NCI-H510A treated with DMSO at 0.1 percent for 48 hours (cell line): ENCODE results near the gene MARCHF9.
A peak's percentile ranks its signal among the peaks of the same experiment; 100 is the strongest.

ENCODE experiments used
- DNase-seq: peaks from one replicate; lab custom pipeline; 2025; lab: John Stamatoyannopoulos, UW

MARCHF9 gene

DNA sequence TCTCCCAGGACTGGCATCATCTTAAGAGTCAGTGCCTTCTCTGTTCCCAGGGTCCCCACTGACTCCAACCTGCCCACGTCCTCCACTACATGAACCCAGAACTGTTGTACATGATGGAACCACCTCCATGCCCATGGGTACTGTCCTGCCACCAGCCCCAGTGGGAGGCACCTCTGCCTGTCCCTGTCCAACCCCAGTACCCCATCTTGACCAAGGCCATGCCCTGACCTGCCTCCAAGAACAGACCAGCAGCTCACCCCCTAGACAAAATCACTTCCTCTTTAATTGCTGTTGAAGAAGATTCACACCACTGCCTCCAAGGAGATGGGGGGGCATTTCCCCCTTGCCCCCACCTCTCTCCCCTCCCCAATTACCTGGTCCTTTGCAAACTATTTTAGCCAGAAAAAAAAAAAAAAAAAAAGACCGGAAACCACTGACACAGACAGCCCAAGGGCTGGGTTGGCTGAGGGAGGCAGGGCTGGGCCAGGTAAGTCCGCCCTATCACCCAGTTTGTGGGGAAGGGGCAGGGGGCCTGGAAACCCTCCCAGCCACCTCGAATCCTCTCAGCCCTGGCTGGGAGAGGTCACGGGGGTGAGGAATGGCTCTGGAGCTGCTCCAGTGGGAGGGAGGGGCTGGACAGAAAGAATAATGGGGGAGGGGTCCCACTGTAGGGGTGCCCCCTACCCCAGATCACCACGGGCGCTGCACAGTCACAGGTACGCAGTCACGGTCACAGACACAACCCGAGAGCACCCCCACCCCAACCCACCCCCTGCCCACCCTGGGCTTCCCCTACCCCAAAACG lies 29.8 kb upstream of the MARCHF9 start:
- no peak for DNase-seq

DNA sequence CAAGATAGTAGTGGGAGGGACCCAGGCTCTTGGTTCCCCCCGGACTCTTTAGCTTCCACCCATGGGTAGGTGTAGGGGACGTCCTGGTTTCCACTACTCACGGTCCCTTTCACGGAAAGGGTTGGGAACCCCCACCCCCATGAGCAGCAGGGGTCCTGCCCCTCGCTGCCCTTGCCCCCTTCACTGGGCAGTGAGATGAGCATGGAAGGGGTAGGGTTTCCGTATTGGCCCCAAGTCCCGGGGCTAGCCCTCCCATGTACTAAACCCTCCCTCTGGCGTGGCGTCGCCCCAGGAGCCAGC lies 29.1 kb upstream of the MARCHF9 start:
- DNase-seq: no peak

DNA sequence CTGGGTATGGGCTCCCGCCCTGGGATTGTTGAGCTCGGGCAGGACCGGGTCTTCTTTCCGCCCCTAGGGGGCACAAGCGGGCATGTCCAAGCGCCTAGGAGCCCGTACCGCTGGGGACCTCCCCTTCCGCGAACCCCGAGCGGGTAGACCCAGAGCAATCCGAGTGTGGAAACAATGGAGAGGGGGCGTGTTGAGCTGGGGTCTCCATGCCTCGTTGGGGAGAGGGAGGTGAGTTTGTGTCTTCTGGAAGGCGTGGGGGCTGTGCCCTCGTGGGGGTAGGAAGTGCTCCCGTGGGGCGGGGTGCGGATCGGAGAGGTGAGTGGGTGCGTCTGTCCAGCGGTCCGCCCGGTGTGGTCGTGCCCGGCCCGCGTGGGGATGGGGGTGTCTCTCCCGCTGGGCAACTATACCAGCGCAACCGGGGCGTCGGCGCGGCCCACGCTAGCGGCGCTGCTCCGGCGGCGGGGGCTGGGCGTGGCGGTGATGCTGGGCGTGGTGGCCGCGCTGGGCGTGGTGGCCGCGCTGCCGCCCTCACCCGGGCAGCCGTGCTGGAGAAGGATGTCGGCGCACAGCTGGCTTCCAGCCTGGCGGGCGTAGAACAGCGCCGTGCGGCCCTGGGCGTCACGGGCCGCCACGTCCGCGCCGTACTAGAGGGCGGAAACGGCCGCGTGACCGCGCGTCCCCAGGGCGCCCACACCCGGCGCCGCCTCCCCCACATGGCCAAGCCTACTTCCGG lies 28.6 kb upstream of the MARCHF9 start:
- peak; percentile 91 for DNase-seq

DNA sequence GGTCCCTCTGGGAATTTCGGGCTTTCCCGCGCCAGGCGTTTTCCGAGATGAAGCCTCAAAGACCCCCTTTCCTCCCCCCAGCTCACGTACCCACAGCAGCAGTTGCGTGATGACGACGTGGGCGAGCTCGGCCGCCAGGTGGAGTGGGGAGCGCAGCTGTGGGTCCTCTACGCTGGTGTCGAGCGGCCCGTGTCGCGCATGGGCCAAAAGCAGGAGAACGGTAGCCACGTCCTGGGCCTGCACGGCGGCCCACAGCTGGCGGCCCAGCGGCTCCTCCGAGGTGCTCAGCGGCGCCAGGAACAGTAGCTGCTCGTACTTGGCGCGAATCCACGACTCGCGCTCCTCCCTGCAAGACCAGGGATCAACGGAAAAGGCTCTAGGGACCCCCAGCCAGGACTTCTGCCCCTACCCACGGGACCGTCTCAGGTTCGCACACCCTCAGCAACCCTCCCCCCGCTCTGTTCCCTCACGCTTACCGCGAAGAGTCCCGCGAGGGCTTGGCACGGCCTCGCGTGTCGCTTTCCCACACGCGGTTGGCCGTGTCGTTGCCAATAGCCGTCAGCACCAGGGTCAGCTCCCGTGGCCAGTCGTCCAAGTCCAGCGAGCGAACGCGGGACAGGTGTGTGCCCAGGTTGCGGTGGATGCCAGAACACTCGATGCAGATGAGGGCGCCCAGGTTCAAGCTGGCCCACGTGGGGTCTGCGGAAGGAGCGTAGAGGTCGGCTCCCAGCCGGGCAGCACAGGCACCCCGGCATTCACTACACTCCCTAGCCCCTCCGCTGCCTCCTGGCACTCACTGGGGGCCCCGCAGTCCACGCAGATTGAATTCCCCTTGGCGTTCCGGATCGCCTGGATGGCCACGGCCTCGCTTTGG lies 27.8 kb upstream of the MARCHF9 start:
- no peak for DNase-seq

DNA sequence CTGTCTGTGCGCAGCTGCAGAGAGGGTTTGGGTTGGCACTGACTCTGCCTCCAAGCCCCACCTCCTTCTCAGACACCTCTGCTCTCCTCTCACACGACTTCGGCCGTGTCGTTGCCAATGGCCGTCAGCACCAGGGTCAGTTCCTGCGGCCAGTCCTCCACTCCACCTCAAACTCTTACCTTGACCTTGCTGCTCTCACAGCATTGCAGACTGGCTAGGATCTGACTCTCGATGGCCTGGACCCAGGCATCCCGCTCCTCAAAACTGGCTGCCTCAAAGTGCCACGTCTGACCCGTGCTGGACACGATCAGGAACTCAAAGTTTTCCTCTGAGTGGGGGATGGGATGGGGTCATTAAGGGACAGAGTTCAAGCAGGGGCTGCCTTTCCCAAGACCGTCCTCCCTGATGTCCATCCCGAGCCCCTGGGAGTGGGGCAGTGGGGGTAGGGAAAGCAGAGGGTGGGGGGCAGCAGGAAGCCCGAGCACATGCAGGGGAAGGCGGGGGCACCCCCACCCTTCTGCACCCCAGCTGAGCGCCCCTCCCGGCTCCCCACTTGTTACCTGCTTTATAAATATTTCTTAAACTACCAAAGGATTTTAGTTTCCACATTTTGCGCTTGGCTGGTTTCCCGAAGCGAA lies 27.0 kb upstream of the MARCHF9 start:
- DNase-seq: no peak

DNA sequence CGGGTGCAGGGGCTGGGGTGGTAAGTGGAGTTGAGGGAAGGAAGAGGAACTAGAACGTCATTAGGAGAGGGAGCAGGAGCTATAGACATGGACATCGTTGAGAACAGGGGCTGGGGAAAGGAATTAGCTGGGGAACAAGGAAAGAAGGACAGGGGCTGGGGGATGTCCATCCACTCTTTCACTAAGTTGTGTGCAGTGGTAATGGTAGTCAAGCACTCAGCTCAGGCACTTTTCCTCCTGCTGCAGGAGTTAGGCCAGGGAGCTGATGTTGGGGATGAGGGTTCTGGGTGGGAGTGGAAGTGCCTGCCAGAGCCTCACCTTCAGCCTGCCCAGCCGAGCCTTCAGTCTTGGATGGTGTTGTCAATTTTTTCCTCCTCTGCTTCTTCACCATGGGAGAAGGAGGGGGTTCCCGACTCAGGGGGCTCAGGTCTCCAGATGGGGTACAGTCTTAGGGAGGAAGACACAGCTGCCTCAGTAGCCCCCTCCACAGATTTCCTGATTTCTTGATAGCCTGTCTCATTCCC lies 25.5 kb upstream of the MARCHF9 start:
- DNase-seq: no peak

DNA sequence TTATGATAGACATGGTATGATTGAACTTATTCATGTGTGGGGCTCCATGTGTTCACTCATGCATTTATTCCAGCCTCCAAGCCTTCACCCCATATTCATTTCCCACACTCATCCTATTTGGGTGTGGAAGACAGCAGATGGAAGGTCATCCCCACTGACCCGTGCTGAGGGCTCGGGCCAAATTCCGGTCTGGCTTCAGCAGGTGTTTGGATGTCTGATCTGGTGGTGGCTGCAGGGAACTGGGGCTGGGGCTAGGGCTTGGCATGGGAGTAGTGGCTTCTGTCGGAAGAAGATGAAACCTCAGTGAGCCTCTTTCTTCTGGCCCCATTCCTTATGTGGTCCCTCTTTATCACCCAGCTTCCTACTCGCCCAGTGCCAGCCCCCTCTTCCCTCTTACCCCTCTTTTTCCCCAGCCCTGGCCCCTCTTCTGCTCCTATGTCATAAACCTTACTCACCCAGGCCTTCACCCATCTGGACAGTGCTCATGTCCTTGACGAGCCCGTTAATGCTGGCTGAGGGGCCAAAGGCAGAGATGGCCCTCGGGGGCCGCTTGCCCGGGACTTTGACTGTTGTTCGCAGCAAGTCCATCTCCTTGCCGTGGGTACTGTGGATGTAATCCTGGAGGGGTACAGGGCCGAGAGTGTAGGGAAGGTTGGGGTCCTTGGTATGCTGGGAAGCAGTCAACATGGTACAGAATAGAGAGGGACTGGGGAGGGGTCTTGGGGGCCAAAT lies 24.4 kb upstream of the MARCHF9 start:
- DNase-seq: no peak

DNA sequence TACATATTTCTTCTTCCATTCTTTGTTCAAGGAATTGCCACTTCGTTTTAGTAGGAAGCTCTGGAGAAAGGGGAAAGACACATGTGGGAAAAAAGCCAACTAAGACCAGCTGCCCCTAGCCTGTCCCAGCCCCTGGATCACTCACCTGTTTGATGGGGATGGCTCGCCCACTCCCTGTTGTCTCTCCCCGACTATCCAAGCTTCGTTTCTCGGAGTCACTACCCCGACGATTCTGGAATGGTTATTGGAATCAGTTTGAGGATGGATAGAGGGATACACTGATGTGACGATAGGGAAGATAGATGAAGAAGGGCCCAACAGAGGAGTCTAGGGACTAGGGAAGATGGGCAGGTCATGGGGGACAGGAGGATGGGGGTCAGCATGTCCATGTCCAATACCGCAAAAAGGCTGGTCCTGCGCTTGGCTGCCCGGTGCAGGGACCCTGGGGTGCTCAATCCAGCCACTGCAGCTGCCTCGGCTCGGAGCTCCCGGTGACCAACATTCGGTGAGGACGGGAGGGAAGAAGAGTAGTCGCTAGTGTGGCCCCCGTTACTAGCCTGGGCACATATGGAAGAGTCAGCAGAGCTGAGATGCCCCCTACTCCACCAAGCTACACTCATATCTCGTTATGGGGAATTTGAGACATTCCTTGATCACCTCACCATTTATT lies 23.4 kb upstream of the MARCHF9 start:
- DNase-seq: no peak

DNA sequence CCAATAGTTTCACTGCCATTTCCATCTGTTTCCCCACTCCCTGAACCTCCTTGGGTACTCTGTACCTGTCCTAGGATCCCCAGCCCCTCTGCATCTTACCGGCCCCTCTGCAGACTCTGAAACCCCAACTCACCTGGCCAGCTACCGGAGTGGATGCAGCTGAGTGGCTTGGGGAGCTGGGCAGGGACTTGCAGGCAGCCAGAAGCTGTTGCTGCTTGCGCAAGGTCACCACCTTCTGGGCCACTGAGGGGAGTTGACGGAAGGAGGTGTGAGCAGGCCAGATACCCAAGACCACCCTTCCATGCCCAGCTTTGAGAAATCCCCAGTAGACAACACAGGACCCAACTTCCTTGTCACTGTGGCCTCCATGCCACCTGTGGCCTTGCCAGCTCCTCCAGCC lies 22.6 kb upstream of the MARCHF9 start:
- DNase-seq: no peak

DNA sequence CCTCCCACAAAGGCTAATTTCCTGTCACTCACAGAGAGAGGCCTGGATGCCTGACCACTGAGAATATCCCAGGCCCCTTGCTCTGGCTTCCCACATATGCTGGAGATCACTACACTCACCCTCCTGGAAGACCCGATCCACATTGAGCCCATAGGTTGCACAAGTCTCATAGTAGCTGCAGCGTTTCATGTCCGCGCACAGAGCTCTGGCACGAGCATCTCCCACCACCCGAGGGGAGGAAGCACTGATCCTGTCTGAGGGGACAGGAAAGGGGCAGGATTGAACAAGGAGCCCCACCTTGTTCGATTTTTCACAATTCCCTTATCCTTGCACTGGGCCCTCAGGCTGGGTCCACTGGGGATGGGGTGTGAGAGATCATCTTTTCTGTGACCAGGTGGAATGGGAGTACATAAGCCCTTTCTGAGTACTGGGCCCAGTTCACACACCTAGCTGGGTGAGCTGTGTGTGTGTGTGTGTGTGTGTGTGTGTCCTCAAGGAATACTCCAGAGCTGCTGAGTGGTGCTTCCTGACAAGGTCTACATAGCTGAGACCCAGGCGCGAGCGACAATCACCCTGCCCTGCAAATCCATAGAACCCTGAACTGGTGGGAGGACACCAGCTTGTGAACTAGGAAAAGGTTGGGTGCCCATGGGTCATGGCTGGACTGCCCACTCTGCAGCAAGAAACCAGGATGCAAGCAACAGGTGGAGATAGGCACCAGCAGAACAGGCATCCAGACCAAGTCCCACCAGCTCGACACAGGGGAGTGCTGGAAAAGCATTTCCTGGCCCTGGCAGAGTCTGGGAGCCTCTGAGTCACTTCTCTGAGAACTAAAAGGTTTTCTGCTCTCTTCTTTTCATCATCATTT lies 21.9 kb upstream of the MARCHF9 start:
- no peak for DNase-seq

DNA sequence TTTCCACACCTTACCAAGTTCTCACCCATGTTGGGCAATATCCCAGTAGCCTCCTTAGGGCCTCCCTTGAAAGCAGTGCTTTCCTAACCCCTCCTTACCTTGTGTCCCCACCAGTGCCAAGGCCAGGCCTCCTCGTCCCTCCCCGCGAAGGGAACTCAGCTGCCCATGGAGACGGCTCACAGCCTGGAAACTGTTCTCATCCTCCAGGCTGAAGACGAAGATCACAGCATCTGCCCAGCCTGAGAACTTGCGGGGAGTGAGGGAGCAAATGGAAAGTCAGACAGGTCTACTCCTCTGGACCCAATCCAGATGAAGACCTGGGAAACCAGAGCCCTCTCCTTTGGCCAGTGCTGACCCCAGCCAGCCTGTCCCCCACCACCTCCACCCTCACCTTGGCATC lies 21.0 kb upstream of the MARCHF9 start:
- DNase-seq: no peak

DNA sequence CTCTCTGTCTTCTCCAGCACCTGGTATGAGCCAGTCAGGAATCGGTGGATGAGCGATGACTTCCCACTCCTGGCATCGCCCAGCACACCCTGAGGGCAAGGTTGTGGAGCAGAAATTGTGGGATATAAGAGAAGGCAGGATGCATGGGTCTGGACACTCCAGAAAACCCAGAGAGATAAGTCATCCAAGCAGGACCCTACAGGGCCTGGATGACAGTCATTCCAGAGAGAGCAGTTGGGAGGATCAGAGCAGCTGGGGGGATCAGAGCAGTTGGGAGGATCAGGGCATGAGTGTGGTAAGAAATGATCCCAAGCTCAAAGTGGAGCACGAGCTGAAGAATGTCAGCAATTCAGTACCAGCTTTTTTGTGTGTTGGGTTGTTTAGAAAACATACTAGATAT lies 20.3 kb upstream of the MARCHF9 start:
- DNase-seq: no peak

DNA sequence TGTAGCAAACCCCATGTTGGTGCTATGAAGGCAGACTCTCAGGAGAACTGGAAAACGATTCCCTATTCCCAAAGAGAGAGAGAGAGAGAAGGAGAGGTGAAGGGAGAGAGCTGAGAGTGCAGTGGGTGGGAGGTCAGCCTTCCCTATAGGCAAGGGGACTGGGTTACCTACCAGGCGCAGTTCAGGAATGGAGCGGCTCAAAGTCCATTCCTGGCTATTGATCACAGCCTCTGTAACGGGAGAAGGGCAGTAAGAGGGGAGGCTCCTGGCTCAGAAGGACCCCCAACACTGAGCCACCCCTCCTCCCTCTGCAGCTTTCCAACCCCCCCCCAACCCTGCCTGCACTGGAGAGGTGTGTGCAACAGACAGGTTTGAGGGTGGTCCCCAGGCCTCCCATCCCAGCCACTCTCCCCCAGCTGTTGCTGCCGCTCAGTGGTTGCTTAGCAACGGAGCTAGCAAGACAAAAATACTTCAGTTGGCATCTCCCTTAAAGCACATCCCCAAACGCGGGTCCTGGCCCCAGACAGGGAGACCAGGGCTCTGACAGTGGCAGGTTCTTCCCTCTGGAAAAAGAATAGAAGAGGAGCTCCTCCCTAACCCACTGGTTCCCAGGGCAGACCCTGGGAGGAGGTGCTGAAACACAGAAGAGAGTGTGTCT lies 19.6 kb upstream of the MARCHF9 start:
- no peak for DNase-seq

DNA sequence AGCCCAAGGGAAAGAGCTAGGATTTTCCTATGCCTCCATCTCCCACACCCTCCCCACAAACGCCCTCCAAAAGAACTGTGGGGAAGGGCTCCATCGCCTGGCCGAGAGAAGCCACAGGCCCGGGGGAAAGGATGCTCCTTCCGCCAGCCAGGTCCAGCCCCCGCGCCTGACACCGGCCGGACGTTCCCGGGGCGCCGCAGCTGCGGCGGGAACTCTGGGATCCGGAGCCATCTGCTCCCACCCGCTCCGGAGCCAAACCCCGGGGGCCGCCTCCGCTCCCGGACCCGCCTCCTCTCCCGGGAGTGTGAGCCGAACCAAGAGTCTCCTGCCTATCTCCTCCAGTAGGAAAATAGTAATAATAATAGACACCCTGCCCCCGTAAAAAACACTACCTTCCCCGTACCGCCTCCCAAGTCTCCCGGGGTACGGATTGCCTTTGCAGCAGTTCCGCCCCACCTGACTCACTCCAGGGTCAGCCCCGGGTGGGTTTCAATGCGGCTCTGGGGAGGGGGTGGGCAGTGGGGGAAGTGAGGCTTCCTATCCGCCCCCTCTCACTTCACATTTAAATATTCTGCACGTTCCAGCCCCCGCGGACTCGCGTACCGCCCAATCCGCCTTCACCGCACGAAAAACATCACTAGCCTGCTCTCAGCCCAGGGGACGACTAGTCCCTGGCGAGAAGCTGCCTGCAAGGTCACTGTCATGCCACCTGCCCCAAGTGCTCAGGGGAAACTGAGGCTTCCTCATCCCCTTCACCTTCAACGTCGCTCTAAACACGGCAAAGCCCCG lies 18.8 kb upstream of the MARCHF9 start:
- peak; percentile 66 for DNase-seq

DNA sequence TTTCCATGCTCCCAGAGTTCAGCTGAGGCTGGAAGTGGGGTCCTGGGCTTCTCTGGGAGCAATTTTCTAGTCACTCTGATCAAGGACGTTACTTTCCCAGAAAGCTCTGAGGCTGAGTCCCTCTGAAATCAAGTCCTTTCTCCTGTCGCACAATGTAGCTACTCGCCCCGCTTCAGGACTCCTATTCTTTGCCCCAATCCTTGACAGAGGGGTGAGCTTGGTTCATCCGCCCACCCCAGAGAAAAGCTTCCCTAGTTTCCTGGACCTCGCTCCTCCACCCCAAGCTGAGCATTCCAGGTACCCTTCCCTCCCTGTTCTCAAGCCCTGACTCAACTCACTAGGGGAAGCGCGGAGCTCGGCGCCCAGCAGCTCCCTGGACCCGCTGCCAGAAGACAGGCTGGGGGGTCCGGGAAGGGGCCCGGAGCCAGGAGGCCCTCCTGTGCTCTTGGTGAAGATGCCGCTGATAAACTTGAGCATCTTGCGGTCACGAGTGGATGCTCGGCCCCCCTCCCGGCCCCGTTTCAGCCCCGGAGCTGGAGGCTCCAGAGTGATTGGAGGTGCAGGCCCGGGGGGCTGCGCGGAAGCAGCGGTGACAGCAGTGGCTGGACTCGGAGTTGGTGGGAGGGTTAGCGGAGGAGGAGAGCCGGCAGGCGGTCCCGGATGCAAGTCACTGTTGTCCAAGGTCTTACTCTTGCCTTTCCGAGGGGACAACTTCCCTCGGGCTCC lies 18.0 kb upstream of the MARCHF9 start:
- DNase-seq: no peak

DNA sequence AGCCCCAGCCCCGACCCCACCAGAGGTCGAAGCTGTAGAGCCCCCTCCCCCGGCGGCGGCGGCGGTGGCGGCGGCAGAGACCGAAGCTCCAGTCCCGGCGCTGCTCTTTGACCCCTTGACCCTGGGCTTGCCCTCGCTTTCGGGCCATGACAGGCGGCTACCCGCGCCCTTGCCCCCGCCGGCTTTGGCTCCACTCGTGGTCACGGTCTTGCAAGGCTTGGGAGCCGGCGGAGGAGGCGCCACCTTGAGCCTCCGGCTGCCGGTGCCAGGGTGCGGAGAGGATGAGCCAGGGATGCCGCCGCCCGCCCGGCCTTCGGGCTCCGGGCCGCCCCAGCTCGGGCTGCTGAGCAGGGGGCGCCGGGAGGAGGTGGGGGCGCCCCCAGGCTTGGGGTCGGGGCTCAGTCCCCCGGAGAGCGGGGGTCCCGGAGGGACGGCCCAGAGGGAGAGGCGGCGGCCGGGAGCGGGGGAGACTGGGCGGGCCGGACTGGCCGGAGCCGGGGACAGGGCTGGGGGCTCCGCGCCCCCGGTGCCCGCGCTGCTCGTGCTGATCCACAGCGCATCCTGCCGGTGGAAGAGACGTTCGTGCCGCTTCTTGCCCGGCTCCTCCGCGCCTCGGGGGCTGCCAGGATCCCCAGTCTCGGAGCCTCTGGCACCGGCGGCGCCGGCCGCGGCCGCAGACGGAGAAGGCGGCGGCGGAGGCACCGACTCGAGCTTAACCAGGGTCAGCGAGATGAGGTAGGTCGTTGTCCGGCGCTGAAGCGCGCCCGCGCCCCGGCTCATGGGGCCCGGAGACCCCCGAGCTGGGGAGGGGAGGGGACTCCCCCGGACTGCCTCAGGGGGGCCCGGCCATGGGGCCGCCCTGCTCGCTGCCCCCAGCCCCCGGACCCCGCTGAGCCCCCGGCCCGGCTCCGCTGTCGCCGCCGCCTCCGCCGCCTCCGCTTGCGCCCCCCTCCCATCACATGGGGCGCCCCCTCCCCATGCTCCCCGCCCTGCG lies 17.1 kb upstream of the MARCHF9 start:
- DNase-seq: no peak
